Common myeloid progenitor, CD34-positive (primary cell): ENCODE results near the gene DZIP1.
"Not testable (repeated sequence)": the region's sequence is repeated elsewhere in the genome, so short reads cannot be mapped to it uniquely, and the experiment has no call there.

ENCODE experiments used
- CTCF ChIA-PET: fragments of 350-600 bp; sonication (Branson Sonifier 250); formaldehyde crosslinking; loops from one replicate; lab custom pipeline; 2021; ENCODE audit warnings: antibody characterized with exemption; lab: Charles Lee
- POLR2A ChIA-PET: fragments of 350-600 bp; sonication (Branson Sonifier 250); formaldehyde crosslinking; loops from one replicate; lab custom pipeline; 2021; ENCODE audit warnings: antibody characterized with exemption; lab: Charles Lee
- DNase-seq, 3 donors: peaks; one replicate each; pipeline versions ENCODE4 v3.0.0 to v3.0.0-alpha.2; 2013
- H3K27ac ChIP-seq, 2 experiments: 1 replicate in 1 of 2; 2 replicates in 1 of 2; pipeline ENCODE4 v1.7.0; 2013; ENCODE audit warnings: inconsistent platforms in 2 of 2, low read length in 2 of 2, mild to moderate bottlenecking in 2 of 2, low read depth in 1 of 2, moderate library complexity in 1 of 2; ENCODE audit not compliant: severe bottlenecking in 2 of 2, insufficient read depth in 1 of 2, poor library complexity in 1 of 2
- H3K27me3 ChIP-seq, 5 experiments: replicated peaks in 2 of 5; 1 replicate in 3 of 5; 2 replicates in 2 of 5; pipeline versions ENCODE4 v1.6.1 to v1.7.0; 2013; ENCODE audit warnings: low read length in 4 of 5, mild to moderate bottlenecking in 2 of 5, moderate library complexity in 2 of 5, inconsistent platforms in 1 of 5; ENCODE audit not compliant: insufficient read depth in 5 of 5, control insufficient read depth in 4 of 5
- H3K36me3 ChIP-seq, 4 experiments: 1 replicate in 2 of 4; 2 replicates in 2 of 4; pipeline versions ENCODE4 v1.6.1 to v1.7.0; 2013; ENCODE audit warnings: low read length in 3 of 4, control low read depth in 1 of 4, mild to moderate bottlenecking in 1 of 4; ENCODE audit not compliant: control insufficient read depth in 4 of 4, insufficient read depth in 4 of 4
- H3K4me1 ChIP-seq, 4 experiments: 1 replicate in 3 of 4; 2 replicates in 1 of 4; pipeline versions ENCODE4 v1.6.1 to v1.7.1; 2013; ENCODE audit warnings: low read length in 3 of 4, mild to moderate bottlenecking in 3 of 4, control low read depth in 1 of 4, inconsistent platforms in 1 of 4, moderate library complexity in 1 of 4; ENCODE audit not compliant: control insufficient read depth in 4 of 4, insufficient read depth in 4 of 4; ENCODE audit errors: control extremely low read depth in 1 of 4
- H3K4me3 ChIP-seq, 7 experiments: 1 replicate in 4 of 7; 2 replicates in 3 of 7; pipeline versions ENCODE4 v1.5.1 to v1.7.0; 2013; ENCODE audit warnings: mild to moderate bottlenecking in 7 of 7, low read length in 6 of 7, moderate library complexity in 6 of 7, inconsistent platforms in 2 of 7, low read depth in 2 of 7, control low read depth in 1 of 7; ENCODE audit not compliant: insufficient read depth in 4 of 7, control insufficient read depth in 1 of 7; ENCODE audit errors: extremely low read depth in 1 of 7
- H3K9me3 ChIP-seq, 5 experiments: 1 replicate in 4 of 5; 2 replicates in 1 of 5; pipeline versions ENCODE4 v1.6.1 to v1.7.1; 2013; ENCODE audit warnings: low read length in 4 of 5, mild to moderate bottlenecking in 2 of 5, inconsistent platforms in 1 of 5, low read depth in 1 of 5, moderate library complexity in 1 of 5; ENCODE audit not compliant: control insufficient read depth in 4 of 5, insufficient read depth in 2 of 5; ENCODE audit errors: control extremely low read depth in 1 of 5
- WGBS: methylation state at CpG from one replicate; pipeline ENCODE4 v1.1.5; 2013; ENCODE audit not compliant: insufficient coverage; 5-methylcytosine and 5-hydroxymethylcytosine counted together

The DZIP1 gene

GRCh38 chr13:95677564-95678266, 33.2 kb upstream of the DZIP1 start:
- peaks cover 0 to 12% (median under 1%) of the 10 kb centered on the region in 4 experiments for H3K36me3 ChIP-seq
- H3K9me3 ChIP-seq, result peaks cover 0 to 12% (median 5%) of the 10 kb centered on the region in 5 experiments
- H3K4me3 ChIP-seq, result peak overlapping the region; percentile 76 to 97 (median 95)
- H3K27me3 ChIP-seq, result no peaks in the 10 kb centered on the region
- DNase-seq, result peak; percentile 29 to 53 (median 44)
- POLR2A ChIA-PET, result interaction anchor here (1.0 kb wide), 1 partner anchor 8 kb away, joined by 3 read pairs; no protein-coding TSS in a partner anchor
- H3K4me1 ChIP-seq, result peaks cover 18 to 46% (median 28%) of the 10 kb centered on the region in 4 experiments
- WGBS, result 0% methylated on average over 21 of the region's 30 CpGs
- CTCF ChIA-PET, result interaction anchor here (1.5 kb wide), 1 partner anchor 10 kb away, joined by 4 read pairs; no protein-coding TSS in a partner anchor
- H3K27ac ChIP-seq, result peak overlapping the region; percentile 82 to 95

- Histone ChIP-seq H3K9me3 (peaks cover 2 to 15% (median 5%) of the 10 kb centered on the region in 5 experiments), H3K36me3 (peaks cover 0 to 12% (median 2%) of the 10 kb centered on the region in 4 experiments), H3K27me3 (no peaks in the 10 kb centered on the region), H3K4me3 (peak within 1 kb of the TSS; percentile 76 to 97 (median 95)), H3K4me1 (peaks cover 18 to 46% (median 28%) of the 10 kb centered on the region in 4 experiments), H3K27ac (peak within 1 kb of the TSS; percentile 82 to 95)
- ChIA-PET POLR2A (interaction anchor here (0.8 to 1.3 kb wide), 4 partner anchors 9 to 51 kb away, joined by 3 read pairs; no protein-coding TSS in a partner anchor), CTCF (no interaction called here)
- peak; percentile 98 to 99 (median 99) for DNase-seq
- WGBS, result 0% methylated on average over 72 of the region's 90 CpGs
Measured at GRCh38 chr13:95676762-95677563, 32.5 kb upstream of the DZIP1 start, which contains the start of gene DNAJC3. Gene DNAJC3 (plus strand): TSS chr13:95677139. CDS start chr13:95677256, 117 bp downstream.

- ChIA-PET POLR2A (interaction anchor here (0.8 to 1.3 kb wide), 4 partner anchors 9 to 52 kb away, joined by 3 read pairs; no protein-coding TSS in a partner anchor), CTCF (no interaction called here)
- peak; percentile 40 to 84 (median 75) for DNase-seq
- Histone ChIP-seq H3K27ac (peak overlapping the region; percentile 80 to 95), H3K36me3 (peaks cover 0 to 11% (median 6%) of the 10 kb centered on the region in 4 experiments), H3K27me3 (no peaks in the 10 kb centered on the region), H3K4me1 (peaks cover 18 to 46% (median 28%) of the 10 kb centered on the region in 4 experiments), H3K9me3 (peaks cover 5 to 22% (median 11%) of the 10 kb centered on the region in 5 experiments), H3K4me3 (peak overlapping the region; percentile 68 to 97 (median 95))
- WGBS, result 0% methylated on average over 15 of the region's 32 CpGs
Measured at GRCh38 chr13:95676105-95676761, 31.7 kb upstream of the DZIP1 start.

GRCh38 chr13:95671597-95671996, 27.1 kb upstream of the DZIP1 start:
- no peak for DNase-seq
- Histone ChIP-seq H3K4me3 (no peak overlapping the region), H3K27me3 (no peaks in the 10 kb centered on the region), H3K9me3 (peaks cover 10 to 51% (median 24%) of the 10 kb centered on the region in 5 experiments), H3K27ac (no peak overlapping the region), H3K36me3 (peaks cover 0 to 10% (median 6%) of the 10 kb centered on the region in 4 experiments), H3K4me1 (peaks cover 7 to 18% (median 12%) of the 10 kb centered on the region in 4 experiments)
- CTCF ChIA-PET, result interaction anchor here (1.0 to 2.7 kb wide), 3 partner anchors 11 to 36 kb away, joined by 3 to 12 read pairs (median 3); no protein-coding TSS in a partner anchor
- 99% methylated on average over 5 of the region's 5 CpGs for WGBS
- POLR2A ChIA-PET, result no interaction called here

GRCh38 chr13:95667235-95667634, 22.7 kb upstream of the DZIP1 start:
- H3K36me3 ChIP-seq, H3K27me3 ChIP-seq, DNase-seq, H3K4me3 ChIP-seq, POLR2A ChIA-PET, H3K4me1 ChIP-seq, H3K27ac ChIP-seq: not testable (repeated sequence)
- CTCF ChIA-PET, result interaction anchor here (0.5 kb wide), 1 partner anchor 477 kb away, joined by 5 read pairs; no protein-coding TSS in a partner anchor
- H3K9me3 ChIP-seq, result peaks cover 6 to 52% (median 24%) of the 10 kb centered on the region in 5 experiments

- H3K9me3 ChIP-seq, result peaks cover 0 to 10% (median 3%) of the 10 kb centered on the region in 5 experiments
- no peaks in the 10 kb centered on the region for H3K27me3 ChIP-seq
- no peaks in the 10 kb centered on the region for H3K4me1 ChIP-seq
- POLR2A ChIA-PET, result no interaction called here
- H3K27ac ChIP-seq, result no peak overlapping the region
- H3K4me3 ChIP-seq, result no peak overlapping the region
- CTCF ChIA-PET, result interaction anchor here (0.6 to 2.2 kb wide), 15 partner anchors 10 to 420 kb away, joined by 3 to 12 read pairs (median 4); no protein-coding TSS in a partner anchor
- DNase-seq, result peak; percentile 49 to 77 (median 67)
- H3K36me3 ChIP-seq, result no peaks in the 10 kb centered on the region
Measured at GRCh38 chr13:95660981-95661581, 16.6 kb upstream of the DZIP1 start.
